T-cell (primary cell): ENCODE results near the gene FAM193B. TPM values are rescaled to one million over a fixed set of nuclear protein-coding genes. Genes with fewer than 3 reads are reported as not detected.

Experiments used
- ATAC-seq, 4 experiments: fragments of 200-7000 bp in 3 of 4; fragments of 150-1000 bp in 1 of 4; cut with Tn5 transposase; replicated peaks in 1 of 4; 1 replicate in 3 of 4; 2 replicates in 1 of 4; pipeline ENCODE4 v1.10.0; 2021; ENCODE audit warnings: moderate library complexity in 3 of 4, mild to moderate bottlenecking in 2 of 4, moderate number of reproducible peaks in 1 of 4
- CTCF ChIA-PET, 2 donors: fragments of 300-600 bp; sonication (Branson Sonifier 250); formaldehyde crosslinking; loops; one replicate each; lab custom pipeline; 2022; ENCODE audit warnings: antibody characterized with exemption in 2 of 2; lab: Charles Lee
- POLR2A ChIA-PET, 2 donors: fragments of 300-600 bp; sonication (Branson Sonifier 250); formaldehyde crosslinking; loops; one replicate each; lab custom pipeline; 2022; ENCODE audit warnings: antibody characterized with exemption in 2 of 2; lab: Charles Lee
- DNase-seq, 35 experiments: peaks; one replicate each; pipeline versions ENCODE4 v3.0.0 to v3.0.0-alpha.2; 2013 to 2023
- H3K27ac ChIP-seq: one replicate; pipeline ENCODE4 v1.5.1; 2013; ENCODE audit warnings: low read length
- H3K27me3 ChIP-seq, 2 experiments: replicated peaks in 1 of 2; 1 replicate in 1 of 2; 2 replicates in 1 of 2; pipeline versions ENCODE4 v1.6.1 to v1.7.0; 2013; ENCODE audit warnings: low read length in 1 of 2, mixed read lengths in 1 of 2; ENCODE audit not compliant: control insufficient read depth in 2 of 2, insufficient read depth in 2 of 2; ENCODE audit errors: extremely low read depth in 1 of 2
- H3K36me3 ChIP-seq, 2 donors: 1 replicate in 1 of 2; 2 replicates in 1 of 2; pipeline versions ENCODE4 v1.6.1 to v1.7.0; 2013; ENCODE audit warnings: low read length in 1 of 2; ENCODE audit not compliant: control insufficient read depth in 2 of 2, insufficient read depth in 1 of 2; ENCODE audit errors: extremely low read depth in 1 of 2
- H3K4me1 ChIP-seq, 2 experiments: 1 replicate in 1 of 2; 2 replicates in 1 of 2; pipeline versions ENCODE4 v1.6.1 to v1.7.0; 2013; ENCODE audit warnings: low read length in 2 of 2, mixed read lengths in 1 of 2; ENCODE audit not compliant: insufficient read depth in 2 of 2, control insufficient read depth in 1 of 2; ENCODE audit errors: extremely low read depth in 1 of 2
- H3K4me3 ChIP-seq, 2 donors: 1 replicate in 1 of 2; 2 replicates in 1 of 2; pipeline versions ENCODE4 v1.5.1 to v1.7.0; 2013; ENCODE audit warnings: mild to moderate bottlenecking in 2 of 2, low read length in 1 of 2, moderate library complexity in 1 of 2; ENCODE audit not compliant: control insufficient read depth in 1 of 2; ENCODE audit errors: extremely low read depth in 1 of 2
- H3K9me3 ChIP-seq: 2 replicates; pipeline ENCODE4 v1.7.0; 2013
- H3K27ac Mint-ChIP-seq, 2 donors: one replicate each; pipeline ENCODE4 v1.8.0; 2020 to 2021; ENCODE audit warnings: mild to moderate bottlenecking in 2 of 2, mixed read lengths in 2 of 2
- H3K27me3 Mint-ChIP-seq, 2 donors: one replicate each; pipeline ENCODE4 v1.8.0; 2021 to 2022; ENCODE audit warnings: mixed read lengths in 2 of 2
- H3K36me3 Mint-ChIP-seq: one replicate; pipeline ENCODE4 v1.8.0; 2021; ENCODE audit warnings: mixed read lengths
- H3K4me1 Mint-ChIP-seq, 3 donors: one replicate each; pipeline ENCODE4 v1.8.0; 2020 to 2022; ENCODE audit warnings: mixed read lengths in 3 of 3, mild to moderate bottlenecking in 1 of 3
- H3K4me3 Mint-ChIP-seq, 3 donors: one replicate each; pipeline ENCODE4 v1.8.0; 2020 to 2022; ENCODE audit warnings: mild to moderate bottlenecking in 3 of 3, mixed read lengths in 3 of 3, moderate library complexity in 3 of 3
- H3K9me3 Mint-ChIP-seq, 3 donors: one replicate each; pipeline ENCODE4 v1.8.0; 2020 to 2022; ENCODE audit warnings: mixed read lengths in 3 of 3
- WGBS: methylation state at CpG from one replicate; pipeline ENCODE4 v1.1.5; 2013; ENCODE audit warnings: missing lambda C conversion rate; ENCODE audit not compliant: insufficient coverage; 5-methylcytosine and 5-hydroxymethylcytosine counted together
- total RNA-seq, 35 experiments: library from RNA in 6 of 35; stranded (reverse) in 6 of 35; fragments of 120-200 nt in 1 of 35; gene quantifications; one replicate each; pipeline versions ENCODE4 v1.2.1 to v1.2.4 and lab custom pipeline; 2013 to 2026

The FAM193B gene
- total RNA-seq, 5 donors from 2014 or later (not counting 1 experiment from before 2014, with no cell fraction given): 162 to 233 (median 217) TPM

DNA sequence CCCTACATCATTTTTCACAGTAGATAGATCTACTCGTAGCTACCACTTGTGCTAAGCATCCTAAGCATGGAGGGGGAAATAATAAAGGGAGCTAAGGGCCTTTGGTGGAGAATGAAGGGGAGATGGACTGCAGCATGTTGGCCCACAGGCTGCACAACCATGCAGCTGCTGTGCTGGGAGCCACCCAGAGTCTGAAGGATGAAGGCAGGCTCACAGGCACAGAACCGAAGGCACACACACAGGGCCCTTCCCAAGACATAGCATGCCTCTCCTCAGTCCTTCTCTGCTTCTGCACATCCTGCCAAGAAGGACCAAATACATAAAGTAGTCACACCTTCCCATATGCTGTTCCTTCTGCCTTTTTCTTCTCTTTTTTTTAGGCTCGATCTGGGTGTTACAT is 6.6 kb downstream of the FAM193B start:
- Histone ChIP-seq H3K27ac (no peak overlapping the region), H3K9me3 (no peaks in the 10 kb centered on the region), H3K36me3 (peaks cover 6 to 26% of the 10 kb centered on the region in 2 donors), H3K4me3 (no peak overlapping the region), H3K27me3 (no peaks in the 10 kb centered on the region), H3K4me1 (peaks cover 2 to 3% of the 10 kb centered on the region in 2 experiments)
- CTCF ChIA-PET: no interaction called here
- 89% methylated on average over 1 of the region's 3 CpGs for WGBS
- H3K4me3 Mint-ChIP-seq: no peak overlapping the region
- H3K9me3 Mint-ChIP-seq: no peaks in the 10 kb centered on the region
- H3K27ac Mint-ChIP-seq: no peak overlapping the region
- peaks cover 47 to 61% (median 53%) of the 10 kb centered on the region in 3 donors for H3K4me1 Mint-ChIP-seq
- POLR2A ChIA-PET: no interaction called here
- H3K27me3 Mint-ChIP-seq: no peaks in the 10 kb centered on the region
- H3K36me3 Mint-ChIP-seq: peaks cover 12% of the 10 kb centered on the region
- DNase-seq (no peak), ATAC-seq (no peak)

DNA sequence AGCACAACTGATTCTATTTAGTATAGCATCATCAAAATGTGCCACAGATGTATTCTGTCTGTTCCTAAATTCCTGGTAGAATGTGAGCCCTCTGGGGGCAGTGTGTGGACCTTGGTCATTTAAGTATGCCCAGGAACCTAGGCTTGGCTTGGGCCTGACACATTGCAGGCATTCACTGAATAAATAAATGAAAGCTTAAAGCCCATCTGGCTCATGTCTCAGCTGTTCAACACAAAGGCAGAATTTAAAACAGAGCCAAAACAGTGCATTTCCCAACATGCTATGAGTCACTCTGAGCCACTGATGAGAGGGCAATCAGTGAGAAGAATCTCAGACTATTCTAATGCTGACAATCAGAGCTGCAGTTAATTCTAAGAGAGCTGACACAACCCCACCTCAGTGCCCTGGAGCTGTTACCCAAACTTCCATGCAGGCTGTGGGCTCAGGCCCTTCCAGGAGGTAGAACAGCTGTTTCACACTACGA is 8.1 kb downstream of the FAM193B start:
- no peak overlapping the region for H3K27ac Mint-ChIP-seq
- ATAC-seq: no peak
- ChIA-PET CTCF (no interaction called here), POLR2A (no interaction called here)
- no peaks in the 10 kb centered on the region for H3K9me3 Mint-ChIP-seq
- no peaks in the 10 kb centered on the region for H3K27me3 ChIP-seq
- H3K4me3 Mint-ChIP-seq: no peak overlapping the region
- H3K9me3 ChIP-seq: no peaks in the 10 kb centered on the region
- no peak overlapping the region for H3K27ac ChIP-seq
- peaks cover 43 to 50% (median 46%) of the 10 kb centered on the region in 3 donors for H3K4me1 Mint-ChIP-seq
- DNase-seq: no peak
- no peaks in the 10 kb centered on the region for H3K27me3 Mint-ChIP-seq
- peaks cover 8 to 31% of the 10 kb centered on the region in 2 donors for H3K36me3 ChIP-seq
- peaks cover 12% of the 10 kb centered on the region for H3K36me3 Mint-ChIP-seq
- no CpG with 5 or more reads among the region's 1 CpG for WGBS
- no peak overlapping the region for H3K4me3 ChIP-seq
- no peaks in the 10 kb centered on the region for H3K4me1 ChIP-seq

DNA sequence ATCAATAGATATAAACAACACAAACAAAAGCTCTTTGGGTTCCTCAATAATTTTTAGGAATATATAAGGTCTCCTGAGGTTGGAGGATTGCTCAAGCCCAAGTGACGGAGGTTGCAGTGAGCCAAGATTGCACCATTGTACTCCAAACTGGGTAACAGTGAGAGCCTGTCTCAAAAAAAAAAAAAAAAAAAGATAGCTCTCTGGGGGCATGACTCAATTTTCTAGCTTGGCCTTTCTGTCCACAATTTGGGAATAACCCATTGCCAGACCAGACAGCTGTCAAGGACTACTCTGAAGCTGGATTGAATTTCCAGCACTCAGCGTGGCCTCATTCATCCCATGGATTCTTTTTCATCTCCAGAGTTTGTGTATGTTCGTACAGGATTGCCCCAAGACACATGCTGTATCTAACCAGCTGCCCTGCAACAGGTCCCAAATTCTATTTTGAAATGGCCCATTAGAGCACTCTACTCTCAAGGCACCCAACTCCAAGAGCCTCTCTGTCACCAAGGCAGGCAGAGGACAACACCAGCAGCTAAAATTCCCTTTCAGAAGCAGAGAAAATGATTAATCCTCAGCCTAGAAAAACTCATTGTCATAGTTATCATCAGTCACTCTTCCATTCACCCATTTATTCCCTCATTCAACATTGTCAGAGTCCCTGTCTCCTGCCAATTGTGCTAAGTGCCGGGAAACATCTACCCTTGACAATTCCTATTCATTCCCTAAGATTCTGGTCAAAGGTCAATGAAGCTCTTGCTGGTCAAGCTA is 8.7 kb downstream of the FAM193B start:
- Mint-ChIP-seq H3K27me3 (no peaks in the 10 kb centered on the region), H3K9me3 (no peaks in the 10 kb centered on the region), H3K36me3 (peaks cover 16% of the 10 kb centered on the region), H3K27ac (no peak overlapping the region), H3K4me3 (no peak overlapping the region), H3K4me1 (peaks cover 47 to 54% (median 50%) of the 10 kb centered on the region in 3 donors)
- CTCF ChIA-PET: interaction anchor here in 1 of 2 donors (0.6 to 0.8 kb wide), 4 partner anchors 10 to 852 kb away, joined by 3 read pairs; partner anchors contain the start of gene DDX41
- WGBS: 97% methylated on average over 3 of the region's 4 CpGs
- no peak for DNase-seq
- POLR2A ChIA-PET: interaction anchor here (0.6 to 0.9 kb wide), 3 partner anchors 17 to 137 kb away, joined by 5 to 8 read pairs (median 6); no protein-coding TSS in a partner anchor
- Histone ChIP-seq H3K4me3 (no peak overlapping the region), H3K9me3 (no peaks in the 10 kb centered on the region), H3K36me3 (peaks cover 6 to 25% of the 10 kb centered on the region in 2 donors), H3K27me3 (no peaks in the 10 kb centered on the region), H3K27ac (no peak overlapping the region), H3K4me1 (no peaks in the 10 kb centered on the region)
- no peak for ATAC-seq

DNA sequence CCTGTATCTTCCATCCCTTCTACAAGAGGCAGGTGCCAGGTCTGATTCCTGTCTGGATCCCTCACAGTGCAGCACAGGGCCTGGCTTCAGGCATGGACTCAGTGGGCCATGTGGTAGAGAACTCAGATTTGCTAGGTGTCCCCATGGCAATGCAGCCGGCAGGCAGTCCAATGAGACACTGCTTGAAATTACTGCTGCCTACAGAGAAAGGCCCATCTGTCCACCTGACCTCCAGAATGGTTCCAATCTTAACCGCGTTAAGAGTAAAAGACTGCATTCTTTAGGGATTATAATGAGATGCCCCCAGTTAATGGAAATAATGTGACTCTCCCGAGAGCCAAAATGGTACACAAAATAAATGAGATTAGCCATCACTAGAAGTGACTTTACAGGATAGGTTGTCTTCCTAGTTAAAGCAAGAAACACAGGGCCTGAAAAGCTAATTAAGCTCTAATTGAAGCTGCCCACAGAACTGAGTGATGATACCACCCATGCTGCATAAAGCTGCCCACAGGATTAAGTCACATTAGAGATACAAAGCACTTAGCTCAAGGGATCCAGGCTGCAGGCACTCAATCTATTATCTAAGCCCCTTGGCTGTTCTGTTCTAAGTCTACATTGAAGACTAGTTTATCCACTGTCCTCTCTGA is 11.4 kb downstream of the FAM193B start:
- peaks cover 19% of the 10 kb centered on the region for H3K36me3 Mint-ChIP-seq
- H3K27ac ChIP-seq: no peak overlapping the region

DNA sequence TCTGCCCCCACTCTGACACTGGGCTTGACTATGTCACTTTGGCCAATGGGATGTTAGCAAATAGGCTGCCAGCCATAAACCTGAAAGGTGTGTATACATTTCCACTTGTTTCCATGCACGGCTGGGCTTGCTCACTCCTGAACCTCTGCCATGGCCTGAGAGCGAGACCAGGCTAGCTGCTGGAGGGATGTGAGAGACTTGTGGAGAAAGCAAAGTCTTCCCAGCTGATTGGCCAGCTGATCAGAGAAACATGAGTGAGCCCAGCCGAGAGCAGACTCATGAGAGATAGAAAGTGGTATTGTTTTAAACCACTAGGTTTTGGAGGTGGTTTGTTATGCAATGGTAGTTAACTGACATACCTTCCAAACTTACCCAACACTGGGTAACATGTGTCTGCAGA is 13.9 kb downstream of the FAM193B start:
- H3K4me3 ChIP-seq: no peak overlapping the region
- peaks cover 22 to 48% of the 10 kb centered on the region in 2 donors for H3K36me3 ChIP-seq
- WGBS: no CpG with 5 or more reads among the region's 3 CpGs
- H3K4me1 Mint-ChIP-seq: peaks cover 18 to 26% (median 21%) of the 10 kb centered on the region in 3 donors
- H3K27ac ChIP-seq: no peak overlapping the region
- H3K36me3 Mint-ChIP-seq: peaks cover 23% of the 10 kb centered on the region
- H3K27ac Mint-ChIP-seq: no peak overlapping the region
- H3K9me3 ChIP-seq: no peaks in the 10 kb centered on the region
- ChIA-PET POLR2A (no interaction called here), CTCF (no interaction called here)
- no peaks in the 10 kb centered on the region for H3K27me3 Mint-ChIP-seq
- H3K4me1 ChIP-seq: no peaks in the 10 kb centered on the region
- no peak overlapping the region for H3K4me3 Mint-ChIP-seq
- H3K9me3 Mint-ChIP-seq: no peaks in the 10 kb centered on the region
- DNase-seq (no peak), ATAC-seq (no peak)
- no peaks in the 10 kb centered on the region for H3K27me3 ChIP-seq

More for the DNA sequence above, 11.4 kb downstream of the FAM193B start:
- Histone ChIP-seq H3K27me3 (no peaks in the 10 kb centered on the region), H3K4me1 (no peaks in the 10 kb centered on the region), H3K36me3 (peaks cover 13 to 33% of the 10 kb centered on the region in 2 donors), H3K4me3 (no peak overlapping the region), H3K9me3 (no peaks in the 10 kb centered on the region)
- ATAC-seq (no peak), DNase-seq (no peak)
- Mint-ChIP-seq H3K27me3 (no peaks in the 10 kb centered on the region), H3K4me3 (no peak overlapping the region), H3K4me1 (peaks cover 32 to 40% (median 37%) of the 10 kb centered on the region in 3 donors), H3K9me3 (no peaks in the 10 kb centered on the region), H3K27ac (no peak overlapping the region)
- 88% methylated on average over 1 of the region's 4 CpGs for WGBS
- POLR2A ChIA-PET: no interaction called here
- CTCF ChIA-PET: no interaction called here

DNA sequence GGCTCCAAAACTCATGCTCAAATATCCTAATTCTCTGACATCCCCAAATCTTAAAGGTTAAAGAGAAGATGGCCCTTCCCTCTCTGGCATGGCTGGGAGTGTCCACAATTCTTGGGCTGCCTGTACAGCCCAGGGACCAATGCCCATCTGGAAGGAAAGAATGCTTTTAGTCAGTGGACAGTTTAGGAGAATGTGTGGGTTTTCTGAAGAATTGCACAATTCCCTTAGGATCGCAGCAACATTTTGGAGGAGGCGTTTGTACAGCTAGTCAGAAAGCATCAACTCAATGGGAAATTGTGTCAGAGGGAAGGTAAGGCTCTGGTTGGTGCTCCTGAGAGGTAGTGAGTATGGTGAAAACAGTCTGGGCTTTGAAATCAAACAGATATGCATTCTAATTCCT is 15.0 kb downstream of the FAM193B start:
- Mint-ChIP-seq H3K27me3 (no peaks in the 10 kb centered on the region), H3K9me3 (no peaks in the 10 kb centered on the region), H3K4me1 (peaks cover 18 to 26% (median 18%) of the 10 kb centered on the region in 3 donors), H3K27ac (no peak overlapping the region), H3K4me3 (no peak overlapping the region), H3K36me3 (peaks cover 28% of the 10 kb centered on the region)
- Histone ChIP-seq H3K9me3 (no peaks in the 10 kb centered on the region), H3K27ac (no peak overlapping the region), H3K27me3 (no peaks in the 10 kb centered on the region), H3K4me1 (no peaks in the 10 kb centered on the region), H3K36me3 (peaks cover 22 to 56% of the 10 kb centered on the region in 2 donors), H3K4me3 (no peak overlapping the region)
- 100% methylated on average over 2 of the region's 2 CpGs for WGBS
- POLR2A ChIA-PET: no interaction called here
- ATAC-seq: no peak
- DNase-seq: no peak
- CTCF ChIA-PET: interaction anchor here in 1 of 2 donors (0.6 kb wide), 1 partner anchor 24 kb away, joined by 6 read pairs; no protein-coding TSS in a partner anchor
